ENCODE data around the gene CDH24.

Gene CDH24

DNA sequence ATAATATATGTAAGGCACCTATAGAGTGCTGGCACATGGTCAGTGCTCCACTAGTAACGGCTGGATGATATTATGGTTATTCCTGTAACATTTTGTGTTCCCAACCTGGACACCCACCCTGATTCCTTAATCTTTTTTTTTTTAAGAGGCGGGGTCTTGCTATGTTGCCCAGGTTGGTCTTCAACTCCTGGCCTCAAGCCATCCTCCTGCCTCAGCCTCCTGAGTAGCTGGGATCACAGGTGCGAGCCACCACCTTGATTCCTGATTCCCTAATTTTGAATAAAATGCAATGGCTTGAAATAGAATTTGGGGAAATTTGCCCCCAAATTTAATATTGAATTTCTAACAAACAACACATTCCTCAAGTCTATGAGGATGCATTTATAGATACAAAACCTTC is 54.7 kb downstream of the CDH24 start:
- H3K4me3 ChIP-seq (ENCODE audit: control insufficient read depth, low read depth, low read length): no peak overlapping the region
- no peak for TF ChIP-seq CTCF (conservative IDR thresholded peaks at IDR 0.05; ENCODE audit: control insufficient read depth, insufficient read depth, low read depth, low read length)
- no peak for DNase-seq (ENCODE audit: low read depth)

- TF ChIP-seq CTCF (conservative IDR thresholded peaks at IDR 0.05; ENCODE audit: control insufficient read depth, insufficient read depth, low read depth, low read length): no peak
- H3K4me3 ChIP-seq (ENCODE audit: control insufficient read depth, low read depth, low read length): no peak overlapping the region
- no peak for DNase-seq (ENCODE audit: low read depth)
Measured at GRCh38 chr14:23000860-23001259, 56.5 kb downstream of the CDH24 start.

- no peak for TF ChIP-seq CTCF (conservative IDR thresholded peaks at IDR 0.05; ENCODE audit: control insufficient read depth, insufficient read depth, low read depth, low read length)
- no peak overlapping the region for H3K4me3 ChIP-seq (ENCODE audit: control insufficient read depth, low read depth, low read length)
- DNase-seq (ENCODE audit: low read depth): no peak
Measured at GRCh38 chr14:22998329-22999012, 58.8 kb downstream of the CDH24 start.

- TF ChIP-seq CTCF (conservative IDR thresholded peaks at IDR 0.05; ENCODE audit: control insufficient read depth, insufficient read depth, low read depth, low read length): no peak
- DNase-seq (ENCODE audit: low read depth): no peak
- H3K4me3 ChIP-seq (ENCODE audit: control insufficient read depth, low read depth, low read length): no peak overlapping the region
Measured at GRCh38 chr14:22997676-22998323, 59.5 kb downstream of the CDH24 start.
